Brain microvascular endothelial cell (primary cell): ENCODE data around the gene ZDHHC11B.
"Not testable (repeated sequence)": the region's sequence is repeated elsewhere in the genome, so short reads cannot be mapped to it uniquely, and the experiment has no call there.

Experiments
- DNase-seq: peaks from one replicate; pipeline ENCODE4 v3.0.0-alpha.2; 2020
- H3K27ac ChIP-seq: fragments of 250-450 bp; sonication (Bioruptor Pico); 2 replicates; pipeline ENCODE4 v1.5.1; 2020; ENCODE audit warnings: mild to moderate bottlenecking, moderate library complexity
- H3K27me3 ChIP-seq: fragments of 250-450 bp; sonication (Bioruptor Pico); replicated peaks from 2 replicates; pipeline ENCODE4 v1.5.1; 2020; ENCODE audit warnings: mild to moderate bottlenecking
- H3K36me3 ChIP-seq: fragments of 250-450 bp; sonication (Bioruptor Pico); replicated peaks from 2 replicates; pipeline ENCODE4 v1.5.1; 2020; ENCODE audit warnings: mild to moderate bottlenecking
- H3K4me3 ChIP-seq: 2 replicates; pipeline ENCODE4 v1.5.1; 2011; ENCODE audit warnings: low read depth, mild to moderate bottlenecking, control low read depth, low read length, moderate library complexity
- CTCF ChIP-seq: IDR thresholded peaks from 2 replicates; pipeline ENCODE4 v1.5.1; 2011; ENCODE audit warnings: low read depth, mild to moderate bottlenecking, moderate library complexity, low read length, control low read depth, inconsistent platforms; ENCODE audit errors: missing control alignments
- in situ Hi-C: cut with HindIII; loops from 2 replicates; pipeline ENCODE4 v1.10.0; 2017; ENCODE audit warnings: low sequenced_read_pairs, low pct_ligation_motif_present

The ZDHHC11B gene

GRCh38 chr5:727087-727486, 57.4 kb downstream of the ZDHHC11B start:
- H3K36me3 ChIP-seq, in situ Hi-C loops, H3K27me3 ChIP-seq, H3K4me3 ChIP-seq, H3K27ac ChIP-seq, DNase-seq: not testable (repeated sequence)
- TF ChIP-seq CTCF: peak; percentile 29

- H3K27ac ChIP-seq, H3K4me3 ChIP-seq, H3K36me3 ChIP-seq, in situ Hi-C loops, H3K27me3 ChIP-seq, DNase-seq: not testable (repeated sequence)
Observed at GRCh38 chr5:723865-724264, 60.7 kb downstream of the ZDHHC11B start.

- H3K4me3 ChIP-seq, H3K27me3 ChIP-seq, H3K36me3 ChIP-seq, H3K27ac ChIP-seq, DNase-seq, in situ Hi-C loops: not testable (repeated sequence)
Observed at GRCh38 chr5:723309-723708, 61.2 kb downstream of the ZDHHC11B start.

GRCh38 chr5:719379-719778, 65.2 kb downstream of the ZDHHC11B start:
- H3K36me3 ChIP-seq, H3K27me3 ChIP-seq, in situ Hi-C loops: not testable (repeated sequence)

GRCh38 chr5:717143-717542, 67.4 kb downstream of the ZDHHC11B start:
- no peaks in the 10 kb centered on the region for H3K36me3 ChIP-seq
- no peak overlapping the region for H3K4me3 ChIP-seq
- TF ChIP-seq CTCF: no peak
- H3K27me3 ChIP-seq: no peaks in the 10 kb centered on the region
- H3K27ac ChIP-seq: no peak overlapping the region
- no peak for DNase-seq
- in situ Hi-C loops: no loop called here

More at GRCh38 chr5:719379-719778, 65.2 kb downstream of the ZDHHC11B start:
- not testable (repeated sequence) for DNase-seq, H3K27ac ChIP-seq, H3K4me3 ChIP-seq

GRCh38 chr5:716740-717139, 67.8 kb downstream of the ZDHHC11B start:
- H3K27me3 ChIP-seq, H3K4me3 ChIP-seq, H3K36me3 ChIP-seq, H3K27ac ChIP-seq, DNase-seq, in situ Hi-C loops: not testable (repeated sequence)

- in situ Hi-C loops, H3K27me3 ChIP-seq, H3K4me3 ChIP-seq, H3K36me3 ChIP-seq, H3K27ac ChIP-seq, DNase-seq: not testable (repeated sequence)
Observed at GRCh38 chr5:715636-716035, 68.9 kb downstream of the ZDHHC11B start.

GRCh38 chr5:714215-715118, 70.1 kb downstream of the ZDHHC11B start:
- H3K36me3 ChIP-seq, in situ Hi-C loops, H3K27ac ChIP-seq, H3K4me3 ChIP-seq, DNase-seq, H3K27me3 ChIP-seq: not testable (repeated sequence)

GRCh38 chr5:713686-714085, 70.8 kb downstream of the ZDHHC11B start:
- in situ Hi-C loops: not testable (repeated sequence)

GRCh38 chr5:708848-709517, 75.5 kb downstream of the ZDHHC11B start:
- H3K27me3 ChIP-seq, H3K27ac ChIP-seq, H3K4me3 ChIP-seq, H3K36me3 ChIP-seq, DNase-seq, in situ Hi-C loops: not testable (repeated sequence)

More at GRCh38 chr5:713686-714085, 70.8 kb downstream of the ZDHHC11B start:
- not testable (repeated sequence) for H3K4me3 ChIP-seq, DNase-seq, H3K27ac ChIP-seq, H3K27me3 ChIP-seq, H3K36me3 ChIP-seq

- H3K27me3 ChIP-seq, DNase-seq, H3K4me3 ChIP-seq, H3K36me3 ChIP-seq, H3K27ac ChIP-seq, in situ Hi-C loops: not testable (repeated sequence)
Observed at GRCh38 chr5:708374-708773, 76.2 kb downstream of the ZDHHC11B start.

GRCh38 chr5:706127-706526, 78.4 kb downstream of the ZDHHC11B start:
- in situ Hi-C loops, H3K4me3 ChIP-seq, DNase-seq, H3K27ac ChIP-seq, H3K36me3 ChIP-seq, H3K27me3 ChIP-seq: not testable (repeated sequence)
